SK-N-MC (cell line): ENCODE results near the gene CD38.

Source experiments
- EZH2 ChIP-seq: fragments of 200-600 bp; sonication (generic); IDR thresholded peaks from one replicate; pipeline ENCODE4 v1.6.1; 2017; ENCODE audit warnings: antibody characterized with exemption
- FOXP2 ChIP-seq: optimal IDR thresholded peaks from 2 replicates; pipeline ENCODE3; 2011; ENCODE audit warnings: mild to moderate bottlenecking, moderate library complexity; ENCODE audit not compliant: insufficient read depth; ENCODE audit errors: extremely low read length, control extremely low read depth

DNA sequence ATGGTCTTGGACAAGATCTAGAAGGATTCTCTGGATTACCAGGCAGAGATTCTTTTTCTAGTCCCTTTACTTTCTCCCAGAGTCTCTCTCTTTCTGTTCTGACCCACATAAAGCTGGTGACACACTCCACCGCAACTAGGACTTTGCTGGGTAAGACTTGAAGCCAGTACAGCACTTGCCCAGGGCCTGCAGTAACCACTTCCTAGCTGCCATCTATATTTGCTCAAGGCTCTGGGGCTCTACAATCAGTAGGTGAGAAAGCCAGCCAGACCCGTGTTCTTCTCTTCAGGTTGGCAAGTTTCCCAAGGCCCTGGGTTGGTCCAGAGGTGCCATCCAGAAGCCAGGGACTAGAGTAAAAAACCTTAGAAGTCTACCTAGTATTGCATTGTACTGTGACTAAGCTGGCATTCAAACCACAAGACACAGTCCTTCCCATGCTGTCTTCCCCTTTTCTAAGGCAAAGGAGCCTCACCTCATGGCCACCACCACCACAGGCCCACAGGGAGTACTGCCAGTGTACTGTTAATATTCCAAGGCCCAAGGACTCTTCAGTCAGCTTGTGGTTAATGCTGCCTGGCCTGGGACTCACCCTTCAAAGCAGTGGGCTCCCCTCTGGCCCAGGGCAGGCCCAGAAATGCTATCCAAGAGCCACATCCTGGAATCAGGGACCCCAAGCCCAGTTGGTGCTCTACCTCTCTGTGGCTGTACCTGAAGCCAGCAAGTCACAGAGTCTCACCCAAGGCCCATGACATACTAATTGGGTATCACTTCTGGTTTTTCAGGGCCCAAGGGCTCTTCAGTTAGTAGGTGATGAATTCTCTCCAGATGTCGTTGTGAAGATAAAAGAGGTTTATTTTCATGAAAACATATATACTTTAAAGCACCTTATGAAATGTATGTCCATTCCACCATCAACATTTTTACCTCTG, 54.7 kb downstream of the CD38 start:
- TF ChIP-seq EZH2 (no peak), FOXP2 (no peak)
